Measurements from ENCODE around the gene KCNAB3.

Gene KCNAB3

GRCh38 chr17:7929158-7930023 is at the start of gene KCNAB3:
Gene KCNAB3 (minus strand): TSS chr17:7929856. CDS start chr17:7929435, 421 bp downstream.
- TF ChIP-seq CTCF (IDR thresholded peaks at IDR 0.05; ENCODE audit: low read length, missing control alignments), result no peak
- peak; percentile 73 for DNase-seq (ENCODE audit: low read depth)
- H3K4me3 ChIP-seq (replicated peaks; ENCODE audit: low read depth, low read length), result peak within 1 kb of the TSS; percentile 54

GRCh38 chr17:7977805-7978204 is 48.1 kb upstream of the KCNAB3 start:
- no peak for TF ChIP-seq CTCF (IDR thresholded peaks at IDR 0.05; ENCODE audit: low read length, missing control alignments)
- DNase-seq (ENCODE audit: low read depth), result no peak
- no peak overlapping the region for H3K4me3 ChIP-seq (replicated peaks; ENCODE audit: low read depth, low read length)

GRCh38 chr17:7977039-7977438 is 47.4 kb upstream of the KCNAB3 start:
- no peak for DNase-seq (ENCODE audit: low read depth)
- H3K4me3 ChIP-seq (replicated peaks; ENCODE audit: low read depth, low read length), result no peak overlapping the region
- no peak for TF ChIP-seq CTCF (IDR thresholded peaks at IDR 0.05; ENCODE audit: low read length, missing control alignments)

- TF ChIP-seq CTCF (IDR thresholded peaks at IDR 0.05; ENCODE audit: low read length, missing control alignments), result no peak
- no peak for DNase-seq (ENCODE audit: low read depth)
- no peak overlapping the region for H3K4me3 ChIP-seq (replicated peaks; ENCODE audit: low read depth, low read length)
Observed at GRCh38 chr17:7974638-7975131, 45.0 kb upstream of the KCNAB3 start.

- peak; percentile 16 for DNase-seq (ENCODE audit: low read depth)
- H3K4me3 ChIP-seq (replicated peaks; ENCODE audit: low read depth, low read length), result no peak overlapping the region
- peak; percentile 36 for TF ChIP-seq CTCF (IDR thresholded peaks at IDR 0.05; ENCODE audit: low read length, missing control alignments)
Observed at GRCh38 chr17:7972131-7972785, 42.6 kb upstream of the KCNAB3 start.

- no peak overlapping the region for H3K4me3 ChIP-seq (replicated peaks; ENCODE audit: low read depth, low read length)
- no peak for TF ChIP-seq CTCF (IDR thresholded peaks at IDR 0.05; ENCODE audit: low read length, missing control alignments)
- DNase-seq (ENCODE audit: low read depth), result no peak
Observed at GRCh38 chr17:7971651-7972050, 42.0 kb upstream of the KCNAB3 start.
